GM19240 (cell line): ENCODE measurements around the gene BRME1.
"Not testable (repeated sequence)": the region's sequence is repeated elsewhere in the genome, so short reads cannot be mapped to it uniquely, and the experiment has no call there.

Source experiments
- DNase-seq: peaks from one replicate; pipeline ENCODE4 v3.0.0; 2011; ENCODE audit warnings: low spot score; ENCODE audit not compliant: insufficient read length

The BRME1 gene

DNA sequence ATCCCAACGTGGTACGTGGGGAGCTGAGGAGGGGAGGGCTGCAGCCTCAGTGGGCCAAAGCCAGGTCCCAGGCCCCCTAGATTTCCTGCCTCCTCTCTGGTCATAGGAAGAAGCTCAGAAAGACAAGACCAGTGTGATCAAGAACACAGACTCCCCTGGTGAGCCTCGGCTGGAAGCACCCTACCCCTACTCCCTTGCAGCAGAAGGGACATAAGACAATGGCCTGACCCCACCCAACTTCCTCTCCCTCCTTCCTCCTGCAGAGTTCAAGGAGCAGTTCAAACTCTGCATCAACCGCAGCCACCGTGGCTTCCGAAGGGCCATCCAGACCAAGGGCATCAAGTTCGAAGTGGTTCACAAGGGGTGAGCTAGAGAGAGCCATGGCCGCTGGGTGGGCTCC is 20.8 kb upstream of the BRME1 start:
- DNase-seq: no peak

DNA sequence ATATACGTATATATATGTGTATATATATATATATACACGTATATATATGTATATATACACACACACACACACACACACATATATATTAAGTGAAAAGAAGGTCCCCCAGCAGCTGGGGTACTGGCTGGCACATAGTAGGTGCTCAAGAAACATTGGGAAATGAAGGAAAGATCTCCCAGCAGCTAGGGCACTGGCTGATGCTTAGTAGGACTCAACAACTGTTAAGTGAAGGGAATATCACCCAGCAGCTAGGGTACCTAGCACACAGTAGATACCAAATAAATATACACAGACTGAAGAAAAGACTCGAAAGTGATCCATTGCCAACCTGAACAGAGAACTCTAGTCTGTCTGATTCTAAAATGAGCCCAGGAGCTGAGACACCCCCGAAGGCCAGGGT is 20.1 kb upstream of the BRME1 start:
- no peak for DNase-seq

GRCh38 chr19:13923194-13923987 is 17.5 kb upstream of the BRME1 start:
- no peak for DNase-seq

- DNase-seq: not testable (repeated sequence)
These were observed 16.2 kb upstream of the BRME1 start for GRCh38 chr19:13922118-13922517.

- DNase-seq: peak; percentile 59
These were observed 15.2 kb upstream of the BRME1 start for GRCh38 chr19:13920940-13921747.

- no peak for DNase-seq
These were observed 14.6 kb upstream of the BRME1 start for GRCh38 chr19:13920524-13920923.

- DNase-seq: no peak
These were observed 13.0 kb upstream of the BRME1 start for GRCh38 chr19:13918726-13919411.

DNA sequence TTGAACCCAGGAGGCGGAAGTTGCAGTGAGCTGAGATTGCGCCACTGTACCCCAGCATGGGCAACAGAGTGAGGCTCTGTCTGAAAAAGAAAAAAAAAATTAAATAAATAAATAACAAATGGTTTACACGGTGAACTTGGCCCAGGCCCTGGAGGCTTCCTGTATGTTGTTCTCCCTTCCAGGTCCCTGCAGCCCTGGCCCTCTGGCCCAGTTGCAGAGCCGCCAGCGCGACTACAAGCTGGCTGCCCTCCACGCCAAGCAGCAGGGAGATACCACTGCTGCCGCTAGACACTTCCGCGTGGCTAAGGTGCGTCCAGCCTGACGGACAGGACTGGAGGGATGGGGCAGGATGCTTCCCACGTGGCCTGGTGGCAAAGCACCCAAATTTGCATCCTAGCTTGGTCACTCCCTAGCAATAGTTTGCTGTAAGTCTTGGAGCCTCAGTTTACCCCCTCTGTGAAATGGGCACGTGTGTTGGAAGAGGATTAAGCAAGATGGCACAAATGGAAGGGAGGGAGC is 12.0 kb upstream of the BRME1 start:
- no peak for DNase-seq

- no peak for DNase-seq
These were observed 8.9 kb upstream of the BRME1 start for GRCh38 chr19:13914777-13915176.

- no peak for DNase-seq
These were observed 7.4 kb upstream of the BRME1 start for GRCh38 chr19:13913352-13913751.

DNA sequence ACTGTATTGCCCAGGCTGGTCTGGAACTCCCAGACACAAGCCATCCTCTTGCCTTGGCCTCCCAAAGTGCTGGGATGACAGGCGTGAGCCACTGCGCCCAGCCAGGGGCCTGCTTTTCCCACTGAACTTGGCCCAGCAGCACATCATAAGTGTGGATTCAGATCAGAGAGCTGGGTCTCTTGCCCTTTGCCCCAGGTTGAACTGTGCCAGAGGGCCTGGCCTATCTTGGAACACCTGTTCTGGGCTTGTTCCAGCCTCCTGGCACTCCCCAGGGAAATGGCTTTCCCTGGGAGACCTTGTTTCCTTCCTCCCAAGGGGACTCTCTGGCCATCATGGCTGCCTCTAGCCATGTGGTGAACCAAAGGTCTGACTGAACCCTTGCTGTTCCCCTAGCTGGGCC is 3.5 kb upstream of the BRME1 start:
- no peak for DNase-seq

DNA sequence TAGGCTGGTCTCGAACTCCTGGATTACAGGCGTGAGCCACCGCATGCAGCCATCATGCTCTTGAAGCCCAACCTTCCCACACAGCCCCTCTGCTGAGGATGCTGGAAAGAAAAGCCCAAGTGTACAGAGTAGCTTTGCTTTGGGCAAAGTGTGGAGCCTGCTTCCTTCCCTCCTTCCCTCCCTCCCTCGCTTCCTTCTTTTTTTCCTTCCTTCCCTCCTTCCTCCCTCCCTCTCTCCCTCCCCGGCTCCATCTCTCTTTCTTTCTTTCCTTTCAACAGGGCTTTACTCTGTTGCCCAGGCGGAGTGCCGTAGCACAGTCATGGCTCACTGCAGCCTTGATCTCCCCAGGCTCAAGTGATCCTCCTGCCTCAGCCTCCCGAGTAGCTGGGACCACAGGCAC is 2.8 kb upstream of the BRME1 start:
- no peak for DNase-seq

DNA sequence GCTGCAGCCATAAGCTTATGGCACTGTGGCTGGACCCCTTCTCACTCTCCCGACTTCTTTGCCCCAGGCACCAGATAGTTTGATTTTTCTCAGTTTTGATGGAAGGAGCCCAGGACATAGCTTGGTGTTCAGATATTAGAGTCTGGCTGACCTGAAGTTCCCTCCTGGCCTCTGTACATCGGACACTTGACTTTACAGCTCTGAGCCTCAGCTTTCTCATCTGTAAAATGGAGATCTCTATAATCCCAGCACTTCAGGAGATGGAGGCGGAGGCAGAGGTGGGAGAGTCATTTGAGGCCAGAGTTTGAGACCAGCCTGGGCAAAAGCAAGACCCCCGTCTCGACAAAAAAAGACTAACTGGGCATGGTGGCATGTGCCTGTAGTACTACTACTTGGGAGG is 993 bp upstream of the BRME1 start:
- DNase-seq: no peak

DNA sequence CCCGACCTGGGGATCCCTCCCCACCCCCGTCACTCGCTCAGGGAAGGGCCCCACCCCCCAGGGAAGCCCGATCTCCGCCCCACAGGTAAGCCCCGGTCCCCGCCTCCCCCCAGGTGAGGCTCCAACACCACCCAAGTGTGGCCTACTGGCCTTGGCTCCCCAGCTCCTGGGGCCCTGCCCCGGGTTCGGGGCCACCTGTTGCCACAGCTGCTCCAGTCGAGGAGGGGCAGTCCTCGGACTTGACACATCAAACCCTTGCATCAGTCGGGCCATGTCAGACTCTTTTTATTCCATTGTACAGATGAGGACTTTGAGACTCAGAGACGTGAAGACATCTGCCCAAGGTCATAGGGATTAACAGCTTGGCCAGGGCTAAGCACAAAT is 596 bp upstream of the BRME1 start:
- DNase-seq: no peak

DNA sequence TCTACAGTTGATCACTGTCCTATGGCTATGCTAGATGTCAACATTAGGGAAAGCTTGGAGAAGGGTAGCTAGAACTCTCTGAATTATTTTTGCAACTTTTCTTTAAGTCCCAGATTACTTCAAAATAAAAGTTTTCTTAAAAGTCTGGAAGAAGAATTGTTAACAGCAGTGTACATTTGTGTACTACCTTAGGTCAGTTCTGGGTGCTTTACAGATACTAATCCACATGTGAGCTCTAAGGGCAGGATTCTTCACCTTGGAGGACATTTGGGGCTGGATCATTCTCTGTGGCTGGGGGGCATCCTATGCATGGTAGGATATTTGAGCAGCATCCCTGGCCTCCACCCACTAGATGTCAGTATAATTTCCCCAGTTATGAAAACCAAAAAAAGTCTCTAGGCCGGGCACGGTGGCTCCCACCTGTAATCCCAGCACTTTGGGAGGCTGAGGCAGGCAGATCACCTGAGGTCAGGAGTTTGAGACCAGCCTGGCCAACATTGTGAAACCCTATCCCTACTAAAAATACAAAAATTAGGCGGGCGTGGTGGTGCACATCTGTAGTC is 2.8 kb downstream of the BRME1 start:
- DNase-seq: no peak

- DNase-seq: no peak
These were observed 5.9 kb downstream of the BRME1 start for GRCh38 chr19:13899912-13900584.

DNA sequence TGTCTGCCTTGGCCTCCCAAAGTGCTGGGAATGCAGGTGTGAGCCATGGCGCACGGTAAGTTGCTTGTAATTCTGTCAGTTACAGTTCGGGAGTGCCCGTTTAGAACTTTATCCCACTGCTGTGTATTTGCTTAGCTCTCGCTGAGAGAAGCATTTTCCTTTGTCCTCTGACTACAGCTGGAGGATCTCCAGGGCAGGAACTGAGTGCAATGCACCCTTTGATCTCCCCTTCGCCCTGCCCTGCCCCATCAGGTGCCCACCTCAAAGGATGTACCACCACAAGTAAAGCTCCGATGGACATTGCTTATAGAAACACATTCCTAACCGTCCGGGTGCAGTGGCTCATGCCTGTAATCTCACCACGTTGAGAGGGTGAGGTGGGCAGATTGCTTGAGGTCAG is 6.5 kb downstream of the BRME1 start:
- DNase-seq: no peak

GRCh38 chr19:13896227-13896626 is 9.7 kb downstream of the BRME1 start:
- no peak for DNase-seq

DNA sequence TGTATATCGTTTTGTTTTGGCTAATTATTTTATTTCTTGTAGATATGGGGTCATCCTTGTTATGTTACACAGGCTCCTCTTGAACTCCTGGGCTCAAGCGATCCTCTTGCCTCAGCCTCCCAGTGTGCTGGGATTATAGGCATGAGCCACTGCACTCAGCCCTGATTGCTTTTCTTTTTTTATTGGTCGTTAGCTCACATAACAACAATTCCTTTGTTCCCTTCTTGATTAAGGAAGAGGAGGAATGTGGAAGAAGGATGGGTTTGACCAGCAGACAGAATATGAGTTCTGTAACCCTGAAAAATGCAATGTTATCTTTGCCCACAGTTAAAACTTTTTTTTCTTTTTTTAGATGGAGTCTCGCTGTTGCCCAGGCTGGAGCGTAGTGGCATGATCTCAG is 11.4 kb downstream of the BRME1 start:
- DNase-seq: no peak

DNA sequence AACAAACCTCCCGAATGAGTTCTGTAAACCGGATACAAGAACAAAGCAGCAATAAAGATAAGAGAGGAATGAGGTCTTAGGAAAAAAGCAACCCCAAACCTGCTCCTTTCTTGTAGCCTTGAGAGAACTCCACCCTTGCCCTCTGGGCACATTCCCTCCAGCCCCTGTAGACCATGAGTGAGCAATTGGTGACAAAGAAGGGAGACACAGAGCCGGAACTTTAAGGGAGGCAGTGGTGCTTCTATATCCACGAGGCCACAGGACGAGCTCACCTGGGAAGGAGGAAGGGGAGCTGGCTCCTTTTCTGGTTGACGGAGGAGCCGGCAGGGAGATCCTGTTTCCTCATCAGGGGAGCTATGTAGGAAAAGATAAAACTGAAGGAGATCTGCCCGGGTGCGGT is 13.0 kb downstream of the BRME1 start:
- no peak for DNase-seq

- no peak for DNase-seq
These were observed 15.8 kb downstream of the BRME1 start for GRCh38 chr19:13890136-13890535.
